Endothelial cell of umbilical vein (primary cell): ENCODE data around the gene SLC38A9. TPM values are rescaled to one million over a fixed set of nuclear protein-coding genes. Genes with fewer than 3 reads are reported as not detected.

ENCODE experiments used
- BruUV-seq: library from RNA; stranded (reverse); fragments of 400-500 nt; replicated peaks from 2 replicates; lab custom pipeline; 2021; lab: Mats Ljungman, UMichigan
- CTCF ChIA-PET: fragments of 300-600, 350-600 bp; sonication (Branson Sonifier 250); formaldehyde crosslinking; loops from one replicate; lab custom pipeline; 2021; ENCODE audit warnings: antibody characterized with exemption, inconsistent platforms; lab: Charles Lee
- POLR2A ChIA-PET: fragments of 300-600, 350-600 bp; sonication (Branson Sonifier 250); formaldehyde crosslinking; loops from one replicate; lab custom pipeline; 2021; ENCODE audit warnings: antibody characterized with exemption, inconsistent platforms; lab: Charles Lee
- DNase-seq: peaks from one replicate; pipeline ENCODE4 v3.0.0-alpha.2; 2011; ENCODE audit warnings: low read depth, low spot score
- FAIRE-seq: peaks from 2 replicates; lab custom pipeline; 2011; peaks lifted over from hg19 to GRCh38; lab: Jason Lieb, UNC
- H2AFZ ChIP-seq: 2 replicates; pipeline ENCODE4 v1.6.0; 2012; ENCODE audit warnings: low read depth, low read length, control low read depth, inconsistent platforms
- H3K27ac ChIP-seq: 2 replicates; pipeline ENCODE4 v1.5.1; 2011; ENCODE audit warnings: low read depth, mild to moderate bottlenecking, control low read depth, low read length, moderate library complexity; ENCODE audit not compliant: insufficient read depth
- H3K27me3 ChIP-seq, 2 experiments: 2 replicates each; pipeline versions ENCODE4 v1.6.0 to v1.6.1; 2011; ENCODE audit warnings: low read length in 2 of 2, mixed read lengths in 1 of 2; ENCODE audit not compliant: control insufficient read depth in 2 of 2, insufficient read depth in 2 of 2
- H3K36me3 ChIP-seq, 2 experiments: 2 replicates in 1 of 2; 3 replicates in 1 of 2; pipeline ENCODE4 v1.5.1; 2011; ENCODE audit warnings: low read length in 2 of 2, mild to moderate bottlenecking in 1 of 2, moderate library complexity in 1 of 2; ENCODE audit not compliant: control insufficient read depth in 2 of 2, insufficient read depth in 2 of 2; ENCODE audit errors: extremely low read depth in 1 of 2
- H3K4me1 ChIP-seq: 3 replicates; pipeline ENCODE4 v1.5.1; 2011; ENCODE audit warnings: mild to moderate bottlenecking, low read length; ENCODE audit not compliant: control insufficient read depth, insufficient read depth; ENCODE audit errors: extremely low read depth
- H3K4me2 ChIP-seq: 2 replicates; pipeline ENCODE4 v1.6.1; 2011; ENCODE audit warnings: low read length, control low read depth, mixed read lengths; ENCODE audit not compliant: insufficient read depth
- H3K4me3 ChIP-seq, 3 experiments: fragments of 200-600 bp in 1 of 3; sonication (generic), shearing (Covaris generic) in 1 of 3; replicated peaks in 1 of 3; 2 replicates each; pipeline ENCODE4 v1.5.1; 2011 to 2016; ENCODE audit warnings: control low read depth in 3 of 3, low read length in 3 of 3, mild to moderate bottlenecking in 2 of 3, inconsistent platforms in 1 of 3, low read depth in 1 of 3, moderate library complexity in 1 of 3; ENCODE audit not compliant: insufficient read depth in 1 of 3
- H3K79me2 ChIP-seq: 2 replicates; pipeline ENCODE4 v1.6.0; 2012; ENCODE audit warnings: low read length, inconsistent platforms; ENCODE audit not compliant: control insufficient read depth, insufficient read depth
- H3K9ac ChIP-seq: replicated peaks from 2 replicates; pipeline ENCODE3; 2011; ENCODE audit warnings: low read length, control low read depth; ENCODE audit not compliant: insufficient read depth; ENCODE audit errors: extremely low read depth
- H3K9me1 ChIP-seq: replicated peaks from 3 replicates; pipeline ENCODE4 v1.6.0; 2011; ENCODE audit warnings: mild to moderate bottlenecking, low read length; ENCODE audit not compliant: control insufficient read depth, insufficient read depth; ENCODE audit errors: extremely low read depth
- H3K9me3 ChIP-seq: replicated peaks from 2 replicates; pipeline ENCODE4 v1.5.1; 2012; ENCODE audit warnings: low read length, inconsistent platforms; ENCODE audit not compliant: control insufficient read depth, insufficient read depth
- H4K20me1 ChIP-seq: replicated peaks from 2 replicates; pipeline ENCODE3; 2011; ENCODE audit warnings: mild to moderate bottlenecking, low read length; ENCODE audit not compliant: control insufficient read depth, insufficient read depth; ENCODE audit errors: extremely low read depth
- CTCF ChIP-seq, 2 donors: IDR thresholded peaks; 1 replicate in 1 of 2; 2 replicates in 1 of 2; pipeline ENCODE4 v1.5.1; 2011; ENCODE audit warnings: low read length in 2 of 2, mild to moderate bottlenecking in 2 of 2, moderate library complexity in 2 of 2, control low read depth in 1 of 2, inconsistent platforms in 1 of 2, low read depth in 1 of 2; ENCODE audit not compliant: insufficient read depth in 1 of 2; ENCODE audit errors: extremely low read depth in 1 of 2
- EZH2 ChIP-seq: IDR thresholded peaks from 2 replicates; pipeline ENCODE4 v1.6.1; 2012; ENCODE audit warnings: borderline replicate concordance, low read depth, mild to moderate bottlenecking, moderate library complexity, low read length, inconsistent platforms; ENCODE audit not compliant: severe bottlenecking
- FOS ChIP-seq: IDR thresholded peaks from 2 replicates; pipeline ENCODE4 v1.6.1; 2011; ENCODE audit warnings: mild to moderate bottlenecking, low read length, moderate library complexity, borderline replicate concordance; ENCODE audit not compliant: insufficient read depth
- GATA2 ChIP-seq: IDR thresholded peaks from 2 replicates; pipeline ENCODE4 v1.7.0; 2011; ENCODE audit warnings: low read depth, mild to moderate bottlenecking, moderate library complexity, mixed read lengths, low read length; ENCODE audit not compliant: insufficient read length, insufficient read depth
- JUN ChIP-seq: IDR thresholded peaks from 2 replicates; pipeline ENCODE4 v1.6.1; 2011; ENCODE audit warnings: borderline replicate concordance, low read depth; ENCODE audit not compliant: insufficient read length, insufficient read depth
- MAX ChIP-seq: IDR thresholded peaks from 2 replicates; pipeline ENCODE4 v1.6.1; 2011; ENCODE audit not compliant: insufficient read depth, insufficient read length
- MYC ChIP-seq: IDR thresholded peaks from one replicate; pipeline ENCODE4 v1.6.1; 2011; ENCODE audit warnings: mild to moderate bottlenecking, low read depth, low read length
- POLR2AphosphoS5 ChIP-seq: IDR thresholded peaks from 2 replicates; pipeline ENCODE4 v1.6.1; 2012; ENCODE audit warnings: low read depth, mild to moderate bottlenecking, control low read depth, low read length, moderate library complexity; ENCODE audit not compliant: insufficient read depth
- dilution Hi-C: fragments of 300-500 bp; cut with MboI; formaldehyde crosslinking; loops from one replicate; pipeline ENCODE4 v1.15.0; 2019; ENCODE audit warnings: low sequenced_read_pairs; ENCODE audit not compliant: extremely low pct_ligation_motif_present
- intact Hi-C: fragments of 100-400 bp; cut with micrococcal nuclease; formaldehyde crosslinking; loops from one replicate; pipeline ENCODE4 v1.10.0; 2022
- polyA plus RNA-seq, 4 experiments: library from polyadenylated mRNA; depleted of rRNA in 3 of 4; stranded (reverse) in 3 of 4; unstranded in 1 of 4; fragments of >200 nt; gene quantifications; 2 replicates each; pipeline versions ENCODE4 v1.2.1 to v1.2.3, GENCODE V29; 2011 to 2012; ENCODE audit warnings: missing spikeins in 1 of 4
- total RNA-seq: library from RNA; stranded (reverse); gene quantifications from 2 replicates; pipeline ENCODE4 v1.2.3, GENCODE V29; 2021

Gene SLC38A9
- total and polyA plus RNA-seq, 2 donors (not counting 3 experiments of a cell fraction or from before 2014, with no cell fraction given): 14.1 to 24.9 TPM

GRCh38 chr5:55675119-55675518, 37.0 kb downstream of the SLC38A9 start:
- Histone ChIP-seq H3K4me3 (no peak overlapping the region), H3K9me3 (no peaks in the 10 kb centered on the region), H3K4me1 (no peaks in the 10 kb centered on the region), H3K79me2 (no peaks in the 10 kb centered on the region), H3K9ac (no peak overlapping the region), H2AFZ (no peak overlapping the region), H3K27ac (no peak overlapping the region), H3K36me3 (no peaks in the 10 kb centered on the region), H3K27me3 (no peaks in the 10 kb centered on the region), H3K4me2 (no peak overlapping the region), H4K20me1 (no peaks in the 10 kb centered on the region), H3K9me1 (no peaks in the 10 kb centered on the region)
- no peak for FAIRE-seq
- POLR2A ChIA-PET: no interaction called here
- BruUV-seq: no TSS peak
- dilution Hi-C loops (no loop called here), intact Hi-C loops (no loop called here)
- CTCF ChIA-PET: interaction anchor here (1.2 kb wide), 1 partner anchor 17 kb away, joined by 5 read pairs; no protein-coding TSS in a partner anchor
- TF ChIP-seq MYC (no peak), JUN (no peak), EZH2 (no peak), MAX (no peak), FOS (no peak), GATA2 (no peak), CTCF (IDR thresholded peaks at IDR 0.05; ENCODE audit: extremely low read depth in 1 of 2, insufficient read depth in 1 of 2, low read depth in 1 of 2, low read length in 2 of 2) (no peak), POLR2AphosphoS5 (no peak)
- DNase-seq: no peak
